ENCODE data around the gene SYT7. TPM values are rescaled to one million over a fixed set of nuclear protein-coding genes. Genes with fewer than 3 reads are reported as not detected.

The SYT7 gene
- total RNA-seq, 1 donor from 2014 or later = 3.4 TPM

- intact Hi-C loops (cut with DNase I) = no loop called here
Measured at GRCh38 chr11:61543606-61544306, 37.1 kb downstream of the SYT7 start.

GRCh38 chr11:61542705-61543104 lies 38.2 kb downstream of the SYT7 start:
- H3K4me3 ChIP-seq = no peak overlapping the region
- no peaks in the 10 kb centered on the region for H3K9me3 ChIP-seq
- H3K36me3 ChIP-seq = no peaks in the 10 kb centered on the region
- no peaks in the 10 kb centered on the region for H3K4me1 ChIP-seq
- H3K27me3 ChIP-seq = no peaks in the 10 kb centered on the region
- no peak for DNase-seq (ENCODE audit: extremely low spot score in 2 of 2)
- no peak for TF ChIP-seq POLR2A (IDR thresholded peaks at IDR 0.05)
- no peak overlapping the region for H3K27ac ChIP-seq
- intact Hi-C loops (cut with DNase I) = no loop called here

More at GRCh38 chr11:61543606-61544306, 37.1 kb downstream of the SYT7 start:
- no peak for DNase-seq (ENCODE audit: extremely low spot score in 2 of 2)
- no peaks in the 10 kb centered on the region for H3K4me1 ChIP-seq
- H3K4me3 ChIP-seq = no peak overlapping the region
- H3K27me3 ChIP-seq = no peaks in the 10 kb centered on the region
- H3K27ac ChIP-seq = no peak overlapping the region
- TF ChIP-seq CTCF (IDR thresholded peaks at IDR 0.05) (no peak), POLR2A (IDR thresholded peaks at IDR 0.05) (no peak), POLR2AphosphoS5 (IDR thresholded peaks at IDR 0.05; ENCODE audit: insufficient read depth in 1 of 2, low read depth in 1 of 2) (no peak)
- H3K36me3 ChIP-seq = no peaks in the 10 kb centered on the region
- no peaks in the 10 kb centered on the region for H3K9me3 ChIP-seq

GRCh38 chr11:61542024-61542461 lies 38.8 kb downstream of the SYT7 start:
- no peaks in the 10 kb centered on the region for H3K36me3 ChIP-seq
- no peaks in the 10 kb centered on the region for H3K27me3 ChIP-seq
- no peaks in the 10 kb centered on the region for H3K4me1 ChIP-seq
- no peaks in the 10 kb centered on the region for H3K9me3 ChIP-seq
- TF ChIP-seq POLR2AphosphoS5 (IDR thresholded peaks at IDR 0.05; ENCODE audit: insufficient read depth in 1 of 2, low read depth in 1 of 2) (no peak), POLR2A (IDR thresholded peaks at IDR 0.05) (no peak), CTCF (IDR thresholded peaks at IDR 0.05) (no peak)
- no peak for DNase-seq (ENCODE audit: extremely low spot score in 2 of 2)
- H3K4me3 ChIP-seq = no peak overlapping the region
- no peak overlapping the region for H3K27ac ChIP-seq
- intact Hi-C loops (cut with DNase I) = no loop called here

- TF ChIP-seq CTCF (IDR thresholded peaks at IDR 0.05) = no peak
- no peak for TF ChIP-seq POLR2A (IDR thresholded peaks at IDR 0.05)
- TF ChIP-seq POLR2AphosphoS5 (IDR thresholded peaks at IDR 0.05; ENCODE audit: insufficient read depth in 1 of 2, low read depth in 1 of 2) = no peak
- intact Hi-C loops (cut with DNase I) = no loop called here
- no peak overlapping the region for H3K4me3 ChIP-seq
- H3K4me1 ChIP-seq = no peaks in the 10 kb centered on the region
- H3K9me3 ChIP-seq = no peaks in the 10 kb centered on the region
- no peak for DNase-seq (ENCODE audit: extremely low spot score in 2 of 2)
- H3K36me3 ChIP-seq = no peaks in the 10 kb centered on the region
- H3K27ac ChIP-seq = no peak overlapping the region
- no peaks in the 10 kb centered on the region for H3K27me3 ChIP-seq
Measured at GRCh38 chr11:61541598-61541997, 39.3 kb downstream of the SYT7 start.

- DNase-seq (ENCODE audit: extremely low spot score in 2 of 2) = no peak
- H3K9me3 ChIP-seq = no peaks in the 10 kb centered on the region
- H3K27me3 ChIP-seq = no peaks in the 10 kb centered on the region
- H3K4me1 ChIP-seq = no peaks in the 10 kb centered on the region
- no peaks in the 10 kb centered on the region for H3K36me3 ChIP-seq
- intact Hi-C loops (cut with DNase I) = no loop called here
- TF ChIP-seq CTCF (IDR thresholded peaks at IDR 0.05) = no peak
- no peak for TF ChIP-seq POLR2A (IDR thresholded peaks at IDR 0.05)
- TF ChIP-seq POLR2AphosphoS5 (IDR thresholded peaks at IDR 0.05; ENCODE audit: insufficient read depth in 1 of 2, low read depth in 1 of 2) = no peak
- H3K4me3 ChIP-seq = no peak overlapping the region
- no peak overlapping the region for H3K27ac ChIP-seq
Measured at GRCh38 chr11:61540528-61540927, 40.3 kb downstream of the SYT7 start.
